NCI-H1048 (cell line): ENCODE measurements around the gene CRYBG2.

Experiments
- DNase-seq: peaks from one replicate; lab custom pipeline; 2025; lab: John Stamatoyannopoulos, UW

The CRYBG2 gene

GRCh38 chr1:26368486-26368885 lies 14.6 kb upstream of the CRYBG2 start:
- DNase-seq, result no peak

- DNase-seq, result no peak
These were observed 14.1 kb upstream of the CRYBG2 start for GRCh38 chr1:26368006-26368405.

GRCh38 chr1:26367441-26367840 lies 13.5 kb upstream of the CRYBG2 start:
- no peak for DNase-seq

GRCh38 chr1:26364956-26365355 lies 11.0 kb upstream of the CRYBG2 start:
- DNase-seq, result no peak

GRCh38 chr1:26363549-26364448 lies 9.9 kb upstream of the CRYBG2 start:
- no peak for DNase-seq

- no peak for DNase-seq
These were observed 8.4 kb upstream of the CRYBG2 start for GRCh38 chr1:26362331-26362730.

- no peak for DNase-seq
These were observed 7.7 kb upstream of the CRYBG2 start for GRCh38 chr1:26361605-26362122.

- no peak for DNase-seq
These were observed 7.1 kb upstream of the CRYBG2 start for GRCh38 chr1:26360807-26361604.

- DNase-seq, result no peak
These were observed 6.3 kb upstream of the CRYBG2 start for GRCh38 chr1:26359981-26360806.

GRCh38 chr1:26358411-26359384 lies 4.8 kb upstream of the CRYBG2 start:
- DNase-seq, result no peak

GRCh38 chr1:26357121-26357602 lies 3.2 kb upstream of the CRYBG2 start:
- no peak for DNase-seq

- no peak for DNase-seq
These were observed 2.2 kb upstream of the CRYBG2 start for GRCh38 chr1:26356106-26356505.

- no peak for DNase-seq
These were observed 1.0 kb upstream of the CRYBG2 start for GRCh38 chr1:26354972-26355371.

GRCh38 chr1:26353210-26353859 lies 595 bp downstream of the CRYBG2 start:
- no peak for DNase-seq

GRCh38 chr1:26352338-26352679 lies 1.6 kb downstream of the CRYBG2 start:
- no peak for DNase-seq

GRCh38 chr1:26351590-26352337 lies 2.2 kb downstream of the CRYBG2 start:
- DNase-seq, result no peak

GRCh38 chr1:26350701-26351589 lies 3.0 kb downstream of the CRYBG2 start:
- DNase-seq, result no peak

- no peak for DNase-seq
These were observed 3.6 kb downstream of the CRYBG2 start for GRCh38 chr1:26350343-26350700.

- no peak for DNase-seq
These were observed 4.1 kb downstream of the CRYBG2 start for GRCh38 chr1:26349877-26350244.
